ENCODE data around the gene SREK1.

DNA sequence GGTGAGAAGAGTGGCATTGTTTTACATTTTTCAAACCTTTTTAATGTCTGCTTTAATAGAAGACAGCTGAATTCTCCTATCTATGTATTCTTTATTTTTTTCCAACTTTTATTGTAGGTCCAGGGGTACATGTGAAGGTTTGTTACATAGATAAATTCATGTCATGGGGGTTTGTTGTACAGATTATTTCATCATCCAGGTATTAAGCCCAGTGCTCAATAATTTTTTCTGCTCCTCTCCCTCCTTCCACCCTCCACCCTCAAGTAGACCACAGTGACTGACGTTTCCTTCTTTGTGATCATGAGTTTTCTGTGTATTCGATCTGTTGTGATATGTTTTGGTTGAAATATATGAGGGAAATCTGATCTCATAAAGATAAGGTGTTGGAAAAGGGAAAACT, 1.7 kb upstream of the SREK1 start:
- TF ChIP-seq CTCF (IDR thresholded peaks at IDR 0.05) (no peak), POLR2A (IDR thresholded peaks at IDR 0.05) (no peak)

All from tibial nerve (tissue), 3 donors.